GM23248 (cell line): ENCODE results near the gene ALOX15. TPM values are rescaled to one million over a fixed set of nuclear protein-coding genes. Genes with fewer than 3 reads are reported as not detected.
A peak's percentile ranks its signal among the peaks of the same experiment; 100 is the strongest.
"Not testable (repeated sequence)": the region's sequence is repeated elsewhere in the genome, so short reads cannot be mapped to it uniquely, and the experiment has no call there.

Experiments used
- DNase-seq: peaks from one replicate; pipeline ENCODE4 v3.0.0-alpha.2; 2015
- H2AFZ ChIP-seq: fragments of 200-600 bp; sonication (generic); 2 replicates; pipeline ENCODE4 v1.6.1; 2016; ENCODE audit warnings: antibody characterized with exemption
- H3F3A ChIP-seq: fragments of 200-600 bp; sonication (generic); 2 replicates; pipeline ENCODE4 v1.6.1; 2016; ENCODE audit warnings: mild to moderate bottlenecking, antibody characterized with exemption, mixed run types; ENCODE audit not compliant: insufficient read depth
- H3K27ac ChIP-seq: fragments of 200-600 bp; sonication (generic); 2 replicates; pipeline ENCODE4 v1.5.1; 2016; ENCODE audit warnings: mild to moderate bottlenecking
- H3K27me3 ChIP-seq: fragments of 200-600 bp; sonication (generic); replicated peaks from 2 replicates; pipeline ENCODE4 v1.6.1; 2016; ENCODE audit warnings: mild to moderate bottlenecking; ENCODE audit not compliant: insufficient read depth
- H3K36me3 ChIP-seq: fragments of 200-600 bp; sonication (generic); 2 replicates; pipeline ENCODE4 v1.6.1; 2016; ENCODE audit warnings: low read depth, mild to moderate bottlenecking
- H3K4me1 ChIP-seq: fragments of 200-600 bp; sonication (generic); 2 replicates; pipeline ENCODE4 v1.6.1; 2016; ENCODE audit warnings: mild to moderate bottlenecking; ENCODE audit not compliant: insufficient read depth
- H3K4me2 ChIP-seq: fragments of 200-600 bp; sonication (generic); one replicate; pipeline ENCODE4 v1.6.1; 2016; ENCODE audit warnings: mild to moderate bottlenecking; ENCODE audit not compliant: unreplicated experiment
- H3K4me3 ChIP-seq: fragments of 200-600 bp; sonication (generic); 2 replicates; pipeline ENCODE4 v1.5.1; 2016; ENCODE audit warnings: mild to moderate bottlenecking
- H3K79me2 ChIP-seq: fragments of 200-600 bp; sonication (generic); 2 replicates; pipeline ENCODE4 v1.6.1; 2016; ENCODE audit warnings: mild to moderate bottlenecking; ENCODE audit not compliant: insufficient read depth
- H3K9ac ChIP-seq: fragments of 200-600 bp; sonication (generic); 2 replicates; pipeline ENCODE4 v1.6.1; 2016; ENCODE audit warnings: mild to moderate bottlenecking
- H3K9me2 ChIP-seq: fragments of 200-600 bp; sonication (generic); 2 replicates; pipeline ENCODE4 v1.6.1; 2016; ENCODE audit warnings: mixed run types, mild to moderate bottlenecking, moderate library complexity; ENCODE audit not compliant: insufficient read depth
- H3K9me3 ChIP-seq: fragments of 200-600 bp; sonication (generic); one replicate; pipeline ENCODE4 v1.6.1; 2017; ENCODE audit warnings: low read depth
- H4K20me1 ChIP-seq: fragments of 200-600 bp; sonication (generic); 2 replicates; pipeline ENCODE4 v1.6.0; 2016; ENCODE audit not compliant: insufficient read depth
- EZH2 ChIP-seq: fragments of 200-600 bp; sonication (generic); IDR thresholded peaks from 2 replicates; pipeline ENCODE4 v1.6.1; 2018; ENCODE audit warnings: antibody characterized with exemption, mild to moderate bottlenecking; ENCODE audit not compliant: insufficient read depth, poor library complexity, severe bottlenecking
- EZH2phosphoT487 ChIP-seq: fragments of 200-600 bp; sonication (generic); IDR thresholded peaks from 2 replicates; pipeline ENCODE4 v1.6.1; 2018; ENCODE audit warnings: antibody characterized with exemption, moderate library complexity, mild to moderate bottlenecking, low read depth; ENCODE audit not compliant: insufficient read depth
- WGBS, 2 experiments: methylation state at CpG; one replicate each; pipeline ENCODE4 v1.1.6; 2015 to 2017; ENCODE audit warnings: low lambda C conversion rate in 2 of 2, low coverage in 1 of 2; ENCODE audit errors: missing lambda C conversion rate in 2 of 2; 5-methylcytosine and 5-hydroxymethylcytosine counted together
- in situ Hi-C: fragments of 300-500 bp; cut with MboI; formaldehyde crosslinking; loops from 2 replicates; pipeline ENCODE4 v1.15.0; 2020
- polyA plus RNA-seq: library from polyadenylated mRNA; unstranded; fragments of >200 nt; fragmentation: Nextera tagmentation; extraction: Ambion mirVana; gene quantifications from 2 replicates; pipeline ENCODE4 v1.2.1, GENCODE V29; 2016
- total RNA-seq: library from RNA; depleted of rRNA; stranded (reverse); fragments of >200 nt; shearing (Covaris generic); gene quantifications from 2 replicates; pipeline ENCODE4 v1.2.3, GENCODE V29; 2014

ALOX15 gene
- total and polyA plus RNA-seq, 2 experiments from 2014 or later, result not detected

GRCh38 chr17:4598776-4599504 lies 42.5 kb downstream of the ALOX15 start:
- Histone ChIP-seq H3K27me3 (peaks cover 24% of the 10 kb centered on the region), H3K9me2 (no peaks in the 10 kb centered on the region), H4K20me1 (no peaks in the 10 kb centered on the region), H3K27ac (no peak overlapping the region), H3K9me3 (no peaks in the 10 kb centered on the region), H3K4me1 (no peaks in the 10 kb centered on the region), H3K9ac (no peak overlapping the region), H3K4me2 (no peak overlapping the region), H3K36me3 (no peaks in the 10 kb centered on the region), H3F3A (no peaks in the 10 kb centered on the region), H3K79me2 (no peaks in the 10 kb centered on the region), H3K4me3 (no peak overlapping the region), H2AFZ (no peak overlapping the region)
- DNase-seq, result peak; percentile 43
- peak; percentile 12 for TF ChIP-seq EZH2
- no peak for TF ChIP-seq EZH2phosphoT487
- in situ Hi-C loops, result no loop called here
- 11 to 15% methylated on average over 19 to 20 of the region's 20 CpGs for WGBS, 2 experiments

DNA sequence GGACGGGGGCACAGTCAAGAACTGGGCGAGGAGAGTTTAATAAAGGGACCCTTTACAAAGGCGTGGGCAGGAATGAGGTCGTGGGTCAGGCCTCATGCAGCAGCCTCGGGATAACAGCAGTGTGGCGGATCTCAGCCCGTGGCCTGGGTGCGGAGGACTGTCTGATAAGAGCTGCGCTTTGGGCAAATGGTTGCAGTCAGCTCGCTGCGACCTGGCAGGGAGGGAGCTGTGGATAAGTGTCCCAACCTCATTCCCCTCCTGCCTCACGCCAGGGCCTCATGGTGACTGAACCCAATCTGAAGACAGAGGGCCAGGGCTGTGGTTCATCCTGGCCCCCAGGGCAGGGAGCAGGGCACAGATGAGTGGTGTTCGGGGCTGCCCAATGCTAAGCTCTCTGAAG lies 43.5 kb downstream of the ALOX15 start:
- Histone ChIP-seq H3K4me2 (no peak overlapping the region), H3K9ac (no peak overlapping the region), H4K20me1 (no peaks in the 10 kb centered on the region), H3K79me2 (no peaks in the 10 kb centered on the region), H3K27me3 (peaks cover 24% of the 10 kb centered on the region), H3K36me3 (no peaks in the 10 kb centered on the region), H3F3A (no peaks in the 10 kb centered on the region), H2AFZ (no peak overlapping the region), H3K9me3 (no peaks in the 10 kb centered on the region), H3K27ac (no peak overlapping the region), H3K9me2 (no peaks in the 10 kb centered on the region), H3K4me3 (no peak overlapping the region), H3K4me1 (no peaks in the 10 kb centered on the region)
- DNase-seq, result no peak
- no peak for TF ChIP-seq EZH2
- WGBS, 2 experiments, result 71 to 75% methylated on average over 13 of the region's 13 CpGs
- in situ Hi-C loops, result no loop called here

DNA sequence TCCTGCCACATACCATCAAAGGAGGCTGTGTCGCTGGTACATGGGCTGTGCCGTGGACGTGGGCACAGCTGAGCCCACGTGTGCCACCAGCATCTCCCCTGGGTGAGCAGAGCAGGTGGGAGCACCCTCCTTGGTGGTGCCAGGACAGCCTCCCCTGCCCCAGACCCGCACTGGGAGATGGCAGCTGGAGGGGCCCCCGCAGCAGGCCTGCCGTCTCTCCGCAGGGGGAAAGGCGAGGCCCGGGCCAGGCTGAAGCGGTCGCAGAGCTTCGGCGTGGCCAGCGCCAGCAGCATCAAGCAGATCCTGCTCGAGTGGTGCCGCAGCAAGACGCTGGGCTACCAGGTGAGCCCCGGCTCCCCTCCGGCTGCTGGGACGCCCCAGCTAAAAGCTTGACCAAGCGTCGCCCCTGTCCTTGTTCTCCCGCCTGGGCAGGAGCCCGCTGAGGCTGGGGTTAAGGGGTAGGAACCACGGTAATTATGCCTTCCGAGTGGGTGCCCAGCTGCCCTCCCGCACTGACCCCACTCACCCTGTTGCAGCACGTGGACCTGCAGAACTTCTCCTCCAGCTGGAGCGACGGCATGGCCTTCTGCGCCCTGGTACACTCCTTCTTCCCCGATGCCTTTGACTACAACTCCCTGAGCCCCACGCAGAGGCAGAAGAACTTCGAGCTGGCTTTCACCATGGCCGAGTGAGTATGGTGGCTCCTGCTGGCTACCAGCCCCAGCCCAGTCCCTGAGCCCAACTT lies 44.7 kb downstream of the ALOX15 start:
- no peaks in the 10 kb centered on the region for H3F3A ChIP-seq
- H3K27me3 ChIP-seq, result peaks cover 24% of the 10 kb centered on the region
- no peaks in the 10 kb centered on the region for H3K9me3 ChIP-seq
- no peaks in the 10 kb centered on the region for H4K20me1 ChIP-seq
- in situ Hi-C loops, result no loop called here
- no peaks in the 10 kb centered on the region for H3K9me2 ChIP-seq
- H3K79me2 ChIP-seq, result no peaks in the 10 kb centered on the region
- no peak overlapping the region for H3K9ac ChIP-seq
- DNase-seq, result no peak
- no peaks in the 10 kb centered on the region for H3K36me3 ChIP-seq
- no peak overlapping the region for H3K4me3 ChIP-seq
- no peak overlapping the region for H2AFZ ChIP-seq
- H3K27ac ChIP-seq, result no peak overlapping the region
- H3K4me1 ChIP-seq, result no peaks in the 10 kb centered on the region
- no peak overlapping the region for H3K4me2 ChIP-seq
- WGBS, 2 experiments, result 80% methylated on average over 34 to 36 of the region's 36 CpGs
- TF ChIP-seq EZH2phosphoT487, result no peak

- DNase-seq, in situ Hi-C loops, H2AFZ ChIP-seq, H3K9me3 ChIP-seq, H3K9me2 ChIP-seq, H3K4me2 ChIP-seq, H3K36me3 ChIP-seq, H4K20me1 ChIP-seq, H3K4me3 ChIP-seq, H3K4me1 ChIP-seq, H3K79me2 ChIP-seq, H3K9ac ChIP-seq, H3K27ac ChIP-seq, H3F3A ChIP-seq: not testable (repeated sequence)
- 62 to 77% methylated on average over 15 to 23 of the region's 23 CpGs for WGBS, 2 experiments
- H3K27me3 ChIP-seq, result peaks cover 30% of the 10 kb centered on the region
Measured at GRCh38 chr17:4595685-4596342, 45.7 kb downstream of the ALOX15 start.
